Measurements from ENCODE around the gene LHX4. TPM values are rescaled to one million over a fixed set of nuclear protein-coding genes. Genes with fewer than 3 reads are reported as not detected.

LHX4 gene
- total and polyA plus RNA-seq, 9 of the 15 experiments (the other 6 are each of a cell fraction or from before 2014, with no cell fraction given) = 0.01 to 0.11 (median 0.07) TPM; not detected in 5

DNA sequence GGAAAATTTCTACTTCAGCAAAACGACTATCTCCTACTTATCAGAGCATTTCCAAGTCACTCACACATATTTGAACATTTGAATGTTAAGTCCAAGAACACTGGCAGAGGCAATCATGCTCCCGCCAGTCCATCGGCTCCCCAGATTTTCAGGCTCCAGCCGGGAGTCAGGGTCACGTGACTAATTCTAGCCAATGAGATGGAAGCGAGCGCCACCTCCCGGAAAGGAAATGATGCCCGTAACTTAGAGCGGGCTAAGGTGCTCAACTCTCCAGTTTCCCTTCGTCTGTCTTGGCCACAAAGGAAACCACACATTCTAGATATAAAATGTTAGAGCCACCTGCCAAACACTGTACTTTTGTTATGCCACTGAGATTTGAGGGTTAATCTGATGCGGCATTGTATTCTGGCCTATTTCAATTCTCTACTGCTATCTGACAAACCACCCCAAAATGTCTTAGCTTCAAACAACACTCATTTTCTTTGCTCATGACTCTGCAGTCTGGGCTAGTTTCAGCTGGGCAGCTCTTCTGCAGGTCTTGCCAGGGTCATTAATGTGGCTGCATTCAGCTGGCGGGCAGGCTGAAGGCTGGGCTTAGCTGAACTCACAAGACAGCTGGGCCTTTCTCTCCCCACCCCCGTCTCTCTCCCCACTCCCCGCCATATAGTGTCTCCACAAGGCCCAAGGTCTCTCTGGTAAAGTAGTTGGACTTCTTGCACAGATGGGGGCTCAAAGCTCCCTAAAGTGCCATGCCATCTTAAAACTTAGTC is 16.5 kb upstream of the LHX4 start (continued):
- TF ChIP-seq, protein P1, sequence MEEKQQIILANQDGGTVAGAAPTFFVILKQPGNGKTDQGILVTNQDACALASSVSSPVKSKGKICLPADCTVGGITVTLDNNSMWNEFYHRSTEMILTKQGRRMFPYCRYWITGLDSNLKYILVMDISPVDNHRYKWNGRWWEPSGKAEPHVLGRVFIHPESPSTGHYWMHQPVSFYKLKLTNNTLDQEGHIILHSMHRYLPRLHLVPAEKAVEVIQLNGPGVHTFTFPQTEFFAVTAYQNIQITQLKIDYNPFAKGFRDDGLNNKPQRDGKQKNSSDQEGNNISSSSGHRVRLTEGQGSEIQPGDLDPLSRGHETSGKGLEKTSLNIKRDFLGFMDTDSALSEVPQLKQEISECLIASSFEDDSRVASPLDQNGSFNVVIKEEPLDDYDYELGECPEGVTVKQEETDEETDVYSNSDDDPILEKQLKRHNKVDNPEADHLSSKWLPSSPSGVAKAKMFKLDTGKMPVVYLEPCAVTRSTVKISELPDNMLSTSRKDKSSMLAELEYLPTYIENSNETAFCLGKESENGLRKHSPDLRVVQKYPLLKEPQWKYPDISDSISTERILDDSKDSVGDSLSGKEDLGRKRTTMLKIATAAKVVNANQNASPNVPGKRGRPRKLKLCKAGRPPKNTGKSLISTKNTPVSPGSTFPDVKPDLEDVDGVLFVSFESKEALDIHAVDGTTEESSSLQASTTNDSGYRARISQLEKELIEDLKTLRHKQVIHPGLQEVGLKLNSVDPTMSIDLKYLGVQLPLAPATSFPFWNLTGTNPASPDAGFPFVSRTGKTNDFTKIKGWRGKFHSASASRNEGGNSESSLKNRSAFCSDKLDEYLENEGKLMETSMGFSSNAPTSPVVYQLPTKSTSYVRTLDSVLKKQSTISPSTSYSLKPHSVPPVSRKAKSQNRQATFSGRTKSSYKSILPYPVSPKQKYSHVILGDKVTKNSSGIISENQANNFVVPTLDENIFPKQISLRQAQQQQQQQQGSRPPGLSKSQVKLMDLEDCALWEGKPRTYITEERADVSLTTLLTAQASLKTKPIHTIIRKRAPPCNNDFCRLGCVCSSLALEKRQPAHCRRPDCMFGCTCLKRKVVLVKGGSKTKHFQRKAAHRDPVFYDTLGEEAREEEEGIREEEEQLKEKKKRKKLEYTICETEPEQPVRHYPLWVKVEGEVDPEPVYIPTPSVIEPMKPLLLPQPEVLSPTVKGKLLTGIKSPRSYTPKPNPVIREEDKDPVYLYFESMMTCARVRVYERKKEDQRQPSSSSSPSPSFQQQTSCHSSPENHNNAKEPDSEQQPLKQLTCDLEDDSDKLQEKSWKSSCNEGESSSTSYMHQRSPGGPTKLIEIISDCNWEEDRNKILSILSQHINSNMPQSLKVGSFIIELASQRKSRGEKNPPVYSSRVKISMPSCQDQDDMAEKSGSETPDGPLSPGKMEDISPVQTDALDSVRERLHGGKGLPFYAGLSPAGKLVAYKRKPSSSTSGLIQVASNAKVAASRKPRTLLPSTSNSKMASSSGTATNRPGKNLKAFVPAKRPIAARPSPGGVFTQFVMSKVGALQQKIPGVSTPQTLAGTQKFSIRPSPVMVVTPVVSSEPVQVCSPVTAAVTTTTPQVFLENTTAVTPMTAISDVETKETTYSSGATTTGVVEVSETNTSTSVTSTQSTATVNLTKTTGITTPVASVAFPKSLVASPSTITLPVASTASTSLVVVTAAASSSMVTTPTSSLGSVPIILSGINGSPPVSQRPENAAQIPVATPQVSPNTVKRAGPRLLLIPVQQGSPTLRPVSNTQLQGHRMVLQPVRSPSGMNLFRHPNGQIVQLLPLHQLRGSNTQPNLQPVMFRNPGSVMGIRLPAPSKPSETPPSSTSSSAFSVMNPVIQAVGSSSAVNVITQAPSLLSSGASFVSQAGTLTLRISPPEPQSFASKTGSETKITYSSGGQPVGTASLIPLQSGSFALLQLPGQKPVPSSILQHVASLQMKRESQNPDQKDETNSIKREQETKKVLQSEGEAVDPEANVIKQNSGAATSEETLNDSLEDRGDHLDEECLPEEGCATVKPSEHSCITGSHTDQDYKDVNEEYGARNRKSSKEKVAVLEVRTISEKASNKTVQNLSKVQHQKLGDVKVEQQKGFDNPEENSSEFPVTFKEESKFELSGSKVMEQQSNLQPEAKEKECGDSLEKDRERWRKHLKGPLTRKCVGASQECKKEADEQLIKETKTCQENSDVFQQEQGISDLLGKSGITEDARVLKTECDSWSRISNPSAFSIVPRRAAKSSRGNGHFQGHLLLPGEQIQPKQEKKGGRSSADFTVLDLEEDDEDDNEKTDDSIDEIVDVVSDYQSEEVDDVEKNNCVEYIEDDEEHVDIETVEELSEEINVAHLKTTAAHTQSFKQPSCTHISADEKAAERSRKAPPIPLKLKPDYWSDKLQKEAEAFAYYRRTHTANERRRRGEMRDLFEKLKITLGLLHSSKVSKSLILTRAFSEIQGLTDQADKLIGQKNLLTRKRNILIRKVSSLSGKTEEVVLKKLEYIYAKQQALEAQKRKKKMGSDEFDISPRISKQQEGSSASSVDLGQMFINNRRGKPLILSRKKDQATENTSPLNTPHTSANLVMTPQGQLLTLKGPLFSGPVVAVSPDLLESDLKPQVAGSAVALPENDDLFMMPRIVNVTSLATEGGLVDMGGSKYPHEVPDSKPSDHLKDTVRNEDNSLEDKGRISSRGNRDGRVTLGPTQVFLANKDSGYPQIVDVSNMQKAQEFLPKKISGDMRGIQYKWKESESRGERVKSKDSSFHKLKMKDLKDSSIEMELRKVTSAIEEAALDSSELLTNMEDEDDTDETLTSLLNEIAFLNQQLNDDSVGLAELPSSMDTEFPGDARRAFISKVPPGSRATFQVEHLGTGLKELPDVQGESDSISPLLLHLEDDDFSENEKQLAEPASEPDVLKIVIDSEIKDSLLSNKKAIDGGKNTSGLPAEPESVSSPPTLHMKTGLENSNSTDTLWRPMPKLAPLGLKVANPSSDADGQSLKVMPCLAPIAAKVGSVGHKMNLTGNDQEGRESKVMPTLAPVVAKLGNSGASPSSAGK (IDR thresholded peaks at IDR 0.05) = peak; percentile 76
- TF ChIP-seq TAF9B (IDR thresholded peaks at IDR 0.05; ENCODE audit: partially characterized antibody) (no peak), ESRRB (CRISPR knock-in tag; IDR thresholded peaks at IDR 0.05; ENCODE audit: borderline replicate concordance) (no peak), CBX1 (IDR thresholded peaks at IDR 0.05; ENCODE audit: low read depth) (peak; percentile 38; the same call in 1 of the 2 replicates), TOE1 (IDR thresholded peaks at IDR 0.05; ENCODE audit: borderline replicate concordance) (peak; percentile 100), TOE1 (CRISPR knock-in tag; IDR thresholded peaks at IDR 0.05; ENCODE audit: borderline replicate concordance, low read depth) (no peak), EGR1 (conservative IDR thresholded peaks at IDR 0.05) (peak; percentile 45; the same call in 1 of the 2 replicates), RFX5 (IDR thresholded peaks at IDR 0.05; ENCODE audit: low read depth, low read length) (no peak), FOXA3 (CRISPR knock-in tag; conservative IDR thresholded peaks at IDR 0.05 in 1 of 2, IDR thresholded peaks at IDR 0.05 in 1 of 2) (no peak), SRSF7 (optimal IDR thresholded peaks at IDR 0.05; ENCODE audit: low read depth, low read length) (no peak), BHLHE40 (IDR thresholded peaks at IDR 0.05; ENCODE audit: low read length) (peak; percentile 84), DNMT1 (IDR thresholded peaks at IDR 0.05) (no peak), RFX1 (IDR thresholded peaks at IDR 0.05) (no peak), ZC3H8 (IDR thresholded peaks at IDR 0.05) (no peak), ZNF217 (CRISPR knock-in tag; IDR thresholded peaks at IDR 0.05) (no peak)
- TF ChIP-seq, protein P2, sequence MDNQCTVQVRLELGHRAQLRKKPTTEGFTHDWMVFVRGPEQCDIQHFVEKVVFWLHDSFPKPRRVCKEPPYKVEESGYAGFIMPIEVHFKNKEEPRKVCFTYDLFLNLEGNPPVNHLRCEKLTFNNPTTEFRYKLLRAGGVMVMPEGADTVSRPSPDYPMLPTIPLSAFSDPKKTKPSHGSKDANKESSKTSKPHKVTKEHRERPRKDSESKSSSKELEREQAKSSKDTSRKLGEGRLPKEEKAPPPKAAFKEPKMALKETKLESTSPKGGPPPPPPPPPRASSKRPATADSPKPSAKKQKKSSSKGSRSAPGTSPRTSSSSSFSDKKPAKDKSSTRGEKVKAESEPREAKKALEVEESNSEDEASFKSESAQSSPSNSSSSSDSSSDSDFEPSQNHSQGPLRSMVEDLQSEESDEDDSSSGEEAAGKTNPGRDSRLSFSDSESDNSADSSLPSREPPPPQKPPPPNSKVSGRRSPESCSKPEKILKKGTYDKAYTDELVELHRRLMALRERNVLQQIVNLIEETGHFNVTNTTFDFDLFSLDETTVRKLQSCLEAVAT (IDR thresholded peaks at IDR 0.05) = no peak

All from K562 (cell line).